HG02981 (cell line): ENCODE data around the gene HNRNPLL.
"Not testable (repeated sequence)": the region's sequence is repeated elsewhere in the genome, so short reads cannot be mapped to it uniquely, and the experiment has no call there.

Source experiments
- ATAC-seq: cut with Tn5 transposase; IDR thresholded peaks from one replicate; pipeline ENCODE4 v1.9.1; 2021; ENCODE audit warnings: mild to moderate bottlenecking, moderate library complexity; ENCODE audit not compliant: unreplicated experiment

Gene HNRNPLL

GRCh38 chr2:38620282-38620977 is 17.7 kb upstream of the HNRNPLL start:
- no peak for ATAC-seq

- ATAC-seq = no peak
These were observed 16.9 kb upstream of the HNRNPLL start for GRCh38 chr2:38619458-38620164.

DNA sequence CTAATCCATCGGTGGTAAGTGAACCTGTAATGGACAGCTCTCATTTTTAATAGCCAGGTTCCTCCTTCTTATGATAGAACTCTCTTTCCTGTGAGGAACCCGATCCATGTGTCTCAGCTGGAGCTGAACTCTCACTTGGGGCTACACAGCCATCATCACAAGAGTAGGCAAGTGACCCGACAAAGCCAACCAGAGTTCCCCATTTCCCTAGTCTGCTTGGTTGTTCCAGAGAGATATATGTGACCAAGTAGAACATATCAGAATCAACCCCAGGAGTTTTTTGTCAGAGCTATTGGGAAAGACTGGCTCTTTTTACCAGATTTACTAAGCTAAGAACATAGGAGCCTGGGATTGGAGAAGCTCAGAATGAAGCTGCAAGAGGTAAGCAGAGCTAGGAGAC is 14.6 kb upstream of the HNRNPLL start:
- ATAC-seq = no peak

- ATAC-seq = no peak
These were observed 12.5 kb upstream of the HNRNPLL start for GRCh38 chr2:38615237-38615636.

GRCh38 chr2:38613849-38614213 is 11.1 kb upstream of the HNRNPLL start:
- no peak for ATAC-seq

- ATAC-seq = no peak
These were observed 10.6 kb upstream of the HNRNPLL start for GRCh38 chr2:38613126-38613848.

- ATAC-seq = peak; percentile 64
These were observed 8.4 kb upstream of the HNRNPLL start for GRCh38 chr2:38610851-38611801.

GRCh38 chr2:38609246-38609645 is 6.5 kb upstream of the HNRNPLL start:
- not testable (repeated sequence) for ATAC-seq

DNA sequence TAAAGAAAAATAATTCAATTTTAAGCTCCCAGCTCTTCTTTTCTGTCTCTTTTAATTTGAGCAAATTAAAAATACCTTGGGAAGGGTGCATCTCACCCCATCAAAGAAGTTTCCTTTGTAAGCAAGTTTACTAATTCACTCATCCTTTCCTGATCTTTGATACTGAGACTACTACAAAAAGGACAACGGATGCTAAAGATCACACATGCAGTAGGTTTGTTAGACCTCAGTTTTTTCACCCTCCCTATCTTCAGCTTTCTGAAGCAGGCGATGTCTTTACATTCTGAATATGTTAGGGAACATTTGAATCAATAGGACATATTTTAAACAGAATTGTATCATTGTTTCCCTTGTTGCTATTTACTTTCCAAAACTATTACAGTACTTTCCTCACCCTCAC is 6.0 kb upstream of the HNRNPLL start:
- ATAC-seq = no peak

- ATAC-seq = no peak
These were observed 2.6 kb upstream of the HNRNPLL start for GRCh38 chr2:38605298-38605830.

DNA sequence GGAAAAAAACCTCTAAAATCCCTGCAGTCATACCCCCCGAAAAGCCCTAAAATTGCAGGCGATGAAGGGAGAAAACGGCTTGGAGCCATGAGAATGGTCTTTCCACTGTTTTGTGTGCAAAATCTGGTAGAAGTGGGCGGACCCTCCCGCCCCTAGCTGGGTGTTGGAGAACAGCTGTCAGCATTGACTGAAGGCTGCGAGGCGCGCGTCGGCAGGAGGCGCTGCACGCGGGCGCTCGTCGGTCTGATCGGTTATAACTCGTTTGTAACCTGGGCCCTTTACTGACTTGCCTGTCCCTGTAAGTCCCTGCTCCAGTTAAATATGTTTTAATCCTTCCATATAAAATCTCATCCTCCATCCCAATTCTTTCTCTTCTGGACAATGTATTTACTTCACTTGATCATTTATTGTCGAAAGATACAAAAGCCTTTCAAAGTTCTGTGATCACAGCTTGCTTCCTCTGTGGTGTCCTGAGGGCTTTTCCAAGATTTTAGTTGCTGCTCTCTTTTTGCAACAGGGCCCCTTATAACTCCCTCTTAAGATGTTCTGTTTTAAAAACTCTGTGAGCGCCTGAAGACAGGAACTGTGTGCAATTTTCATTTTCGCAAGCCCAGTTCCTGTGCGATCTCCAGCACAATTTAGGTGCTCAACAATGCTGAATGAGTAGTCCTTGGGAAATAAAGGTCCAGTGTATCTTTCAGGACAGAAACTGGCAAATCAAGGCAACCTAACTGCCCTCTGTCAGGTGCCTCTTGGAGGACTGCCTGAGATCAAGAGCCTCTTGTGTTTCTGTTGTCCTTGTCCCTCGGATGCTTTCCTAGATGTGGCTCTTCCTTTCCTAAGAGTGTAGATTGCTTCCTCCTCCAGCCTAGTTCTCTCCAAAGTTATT is 918 bp upstream of the HNRNPLL start:
- ATAC-seq = peak; percentile 42

DNA sequence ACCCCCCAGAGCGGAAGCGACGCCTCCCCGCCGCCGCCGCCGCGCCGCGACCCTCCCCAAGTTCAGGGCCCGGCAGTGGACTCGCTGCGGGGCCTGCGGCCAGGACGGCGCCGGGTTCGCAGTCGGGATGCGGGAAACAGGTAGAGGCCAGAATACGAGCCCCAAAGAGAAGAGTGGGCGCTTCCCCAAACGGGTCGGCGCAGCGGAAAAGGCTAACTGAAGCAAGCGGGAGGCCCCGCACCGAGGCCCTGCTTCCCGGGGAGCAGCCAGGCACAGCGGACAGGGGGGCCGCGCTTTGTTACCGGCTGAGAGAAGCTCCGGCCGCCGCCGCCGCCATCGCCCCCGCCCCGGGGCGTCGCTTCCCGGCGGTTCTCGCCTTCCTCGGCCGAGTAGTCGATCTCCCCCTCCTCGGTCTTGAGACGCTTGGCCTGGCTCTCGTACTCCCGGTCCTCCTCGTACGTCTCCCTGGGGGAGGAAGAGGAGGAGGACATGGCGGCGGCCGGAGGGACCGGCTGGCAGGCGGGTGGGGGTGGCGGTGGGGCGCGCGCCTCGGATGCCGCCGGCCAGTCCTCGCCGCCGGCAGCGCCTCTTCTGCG is 494 bp downstream of the HNRNPLL start:
- ATAC-seq = peak; percentile 7

DNA sequence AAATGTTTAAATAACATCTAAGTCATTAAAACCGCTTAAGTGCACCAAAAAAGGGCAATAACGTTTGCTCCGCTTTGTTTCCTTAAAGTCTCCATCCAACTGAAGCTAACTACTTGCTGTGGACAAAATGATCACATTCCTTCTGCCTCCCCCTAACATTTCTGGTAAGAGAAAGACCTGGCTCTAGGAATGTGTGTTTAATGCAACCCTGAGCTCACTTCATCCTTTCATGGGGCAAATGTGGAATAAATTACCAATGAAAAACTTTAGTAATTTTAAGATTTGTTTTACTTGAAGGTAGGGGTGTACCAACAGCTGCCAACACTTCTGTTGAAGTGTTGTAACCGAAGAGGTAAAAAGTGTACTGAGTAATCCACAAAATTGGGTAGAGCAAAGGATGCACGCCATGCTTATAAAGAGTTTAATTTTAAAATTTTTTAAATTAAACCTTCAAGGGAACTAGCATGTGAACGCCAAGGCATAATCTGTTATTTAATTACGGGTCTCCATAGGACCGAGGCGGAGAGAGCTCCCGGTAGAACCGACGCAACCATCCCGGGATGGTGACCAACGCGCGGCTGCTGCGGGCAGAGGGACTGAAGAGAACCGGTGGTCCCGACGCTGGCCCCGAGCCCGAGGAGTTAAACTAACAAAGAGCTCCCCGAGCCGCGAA is 1.1 kb downstream of the HNRNPLL start:
- no peak for ATAC-seq

DNA sequence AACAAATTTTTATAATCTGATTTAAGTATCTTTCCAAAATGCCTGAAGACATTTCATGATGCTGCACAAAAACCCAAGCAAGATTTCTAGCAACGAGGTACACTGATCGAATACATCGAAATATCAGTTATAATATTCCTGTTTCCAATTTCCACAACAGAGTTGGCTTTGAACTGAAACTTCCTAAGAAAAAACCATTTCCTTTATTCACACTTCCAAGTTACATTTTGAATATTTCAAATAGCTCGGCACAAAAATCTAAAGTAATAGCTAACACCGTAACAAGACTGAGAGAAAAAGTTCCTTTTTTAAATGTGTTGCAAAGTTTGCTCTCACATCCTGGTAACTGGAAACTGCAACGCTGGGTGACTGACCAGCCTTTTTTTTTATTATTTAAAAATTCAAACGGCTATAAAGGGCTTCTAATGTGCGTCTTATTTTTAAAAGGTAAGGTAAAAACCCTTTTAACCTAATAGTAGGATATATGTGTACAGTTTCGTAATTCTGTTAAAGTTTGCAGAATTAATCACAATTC is 1.7 kb downstream of the HNRNPLL start:
- no peak for ATAC-seq

- ATAC-seq = no peak
These were observed 2.4 kb downstream of the HNRNPLL start for GRCh38 chr2:38600242-38600891.

DNA sequence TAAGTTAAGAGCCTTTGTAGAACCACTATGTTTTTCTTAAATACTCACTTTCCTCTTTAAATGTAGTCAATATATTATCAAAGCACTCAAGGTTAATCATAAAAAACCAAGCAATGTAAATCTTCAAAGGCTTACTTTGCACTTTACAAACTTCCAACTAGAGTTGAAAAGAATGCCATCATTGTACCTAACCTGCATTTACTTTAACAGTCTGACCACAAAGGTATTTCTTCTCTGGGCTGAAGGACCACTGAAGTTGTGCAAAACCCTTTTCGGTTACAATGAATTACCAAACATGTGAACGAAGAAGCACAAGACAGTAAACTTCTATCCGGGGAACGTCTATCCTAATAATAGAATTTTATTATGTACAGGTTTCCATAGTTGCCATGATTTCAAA is 3.0 kb downstream of the HNRNPLL start:
- ATAC-seq = no peak

GRCh38 chr2:38598991-38599295 is 3.8 kb downstream of the HNRNPLL start:
- ATAC-seq = no peak
